Activated T-cell treated with anti-CD3 and anti-CD28 coated beads, Interleukin-2, amount 50 U/mL, for 72 hours (primary cell): ENCODE results near the gene CACNA2D3. TPM values are rescaled to one million over a fixed set of nuclear protein-coding genes. Genes with fewer than 3 reads are reported as not detected.
"Not testable (repeated sequence)": the region's sequence is repeated elsewhere in the genome, so short reads cannot be mapped to it uniquely, and the experiment has no call there.

ENCODE experiments used
- ATAC-seq, 2 donors: fragments of 150-1000 bp; cut with Tn5 transposase; replicated peaks in 1 of 2; 2 replicates each; pipeline ENCODE4 v1.10.0; 2021; ENCODE audit warnings: moderate library complexity in 2 of 2, mild to moderate bottlenecking in 1 of 2
- DNase-seq, 2 donors: peaks; one replicate each; pipeline ENCODE4 v3.0.0; 2021 to 2022; ENCODE audit warnings: mixed read lengths in 1 of 2
- H3K27ac Mint-ChIP-seq: one replicate; pipeline ENCODE4 v1.8.0; 2022; ENCODE audit warnings: mild to moderate bottlenecking, moderate library complexity, mixed read lengths
- H3K27me3 Mint-ChIP-seq: one replicate; pipeline ENCODE4 v1.8.0; 2022; ENCODE audit warnings: low read depth, mixed read lengths
- H3K36me3 Mint-ChIP-seq, 2 donors: one replicate each; pipeline ENCODE4 v1.8.0; 2022; ENCODE audit warnings: mixed read lengths in 2 of 2, mild to moderate bottlenecking in 1 of 2; ENCODE audit not compliant: insufficient read depth in 2 of 2
- H3K4me1 Mint-ChIP-seq: one replicate; pipeline ENCODE4 v1.8.0; 2022; ENCODE audit warnings: low read depth, mixed read lengths
- H3K4me3 Mint-ChIP-seq, 2 donors: one replicate each; pipeline ENCODE4 v1.8.0; 2022; ENCODE audit warnings: mild to moderate bottlenecking in 2 of 2, mixed read lengths in 2 of 2, moderate library complexity in 2 of 2
- H3K9me3 Mint-ChIP-seq, 2 donors: one replicate each; pipeline ENCODE4 v1.8.0; 2022; ENCODE audit warnings: mixed read lengths in 2 of 2
- total RNA-seq, 2 donors: library from RNA; stranded (reverse); gene quantifications; one replicate each; pipeline ENCODE4 v1.2.3, GENCODE V29; 2022

CACNA2D3 gene
- total RNA-seq, 2 donors from 2014 or later, result not detected

- no peaks in the 10 kb centered on the region for H3K4me1 Mint-ChIP-seq
- no peak overlapping the region for H3K27ac Mint-ChIP-seq
- DNase-seq (no peak), ATAC-seq (no peak)
- no peaks in the 10 kb centered on the region for H3K9me3 Mint-ChIP-seq
- H3K4me3 Mint-ChIP-seq, result no peak overlapping the region
- H3K27me3 Mint-ChIP-seq, result no peaks in the 10 kb centered on the region
- peaks cover 0 to 3% of the 10 kb centered on the region in 2 donors for H3K36me3 Mint-ChIP-seq
Observed at GRCh38 chr3:54634122-54634469, 511.7 kb downstream of the CACNA2D3 start.

- H3K4me3 Mint-ChIP-seq, H3K4me1 Mint-ChIP-seq, ATAC-seq: not testable (repeated sequence)
Observed at GRCh38 chr3:54639790-54640372, 517.5 kb downstream of the CACNA2D3 start.

GRCh38 chr3:54641226-54642014 lies 519.1 kb downstream of the CACNA2D3 start:
- Mint-ChIP-seq H3K4me3 (no peak overlapping the region), H3K9me3 (peaks cover 8 to 9% of the 10 kb centered on the region in 2 donors), H3K4me1 (no peaks in the 10 kb centered on the region), H3K27ac (no peak overlapping the region), H3K27me3 (no peaks in the 10 kb centered on the region), H3K36me3 (peaks cover 0 to 3% of the 10 kb centered on the region in 2 donors)
- DNase-seq, result no peak
- ATAC-seq, result no peak

More at GRCh38 chr3:54639790-54640372, 517.5 kb downstream of the CACNA2D3 start:
- not testable (repeated sequence) for H3K27ac Mint-ChIP-seq, H3K36me3 Mint-ChIP-seq, DNase-seq, H3K27me3 Mint-ChIP-seq, H3K9me3 Mint-ChIP-seq

GRCh38 chr3:54642147-54642546 lies 519.8 kb downstream of the CACNA2D3 start:
- H3K27me3 Mint-ChIP-seq, result no peaks in the 10 kb centered on the region
- H3K9me3 Mint-ChIP-seq, result peaks cover 8 to 10% of the 10 kb centered on the region in 2 donors
- H3K36me3 Mint-ChIP-seq, result peaks cover 0 to 3% of the 10 kb centered on the region in 2 donors
- no peak overlapping the region for H3K4me3 Mint-ChIP-seq
- no peak for DNase-seq
- no peak for ATAC-seq
- H3K4me1 Mint-ChIP-seq, result no peaks in the 10 kb centered on the region
- H3K27ac Mint-ChIP-seq, result no peak overlapping the region

GRCh38 chr3:54647721-54648120 lies 525.4 kb downstream of the CACNA2D3 start:
- Mint-ChIP-seq H3K9me3 (peaks cover 8 to 10% of the 10 kb centered on the region in 2 donors), H3K4me1 (no peaks in the 10 kb centered on the region), H3K27me3 (no peaks in the 10 kb centered on the region)

GRCh38 chr3:54649551-54649950 lies 527.2 kb downstream of the CACNA2D3 start:
- ATAC-seq, result no peak
- H3K36me3 Mint-ChIP-seq, result no peaks in the 10 kb centered on the region
- H3K9me3 Mint-ChIP-seq, result peaks cover 10 to 11% of the 10 kb centered on the region in 2 donors
- H3K27ac Mint-ChIP-seq, result no peak overlapping the region
- no peak overlapping the region for H3K4me3 Mint-ChIP-seq
- no peak for DNase-seq
- no peaks in the 10 kb centered on the region for H3K27me3 Mint-ChIP-seq
- no peaks in the 10 kb centered on the region for H3K4me1 Mint-ChIP-seq

More at GRCh38 chr3:54647721-54648120, 525.4 kb downstream of the CACNA2D3 start:
- DNase-seq (no peak), ATAC-seq (no peak)
- H3K4me3 Mint-ChIP-seq, result no peak overlapping the region
- no peaks in the 10 kb centered on the region for H3K36me3 Mint-ChIP-seq
- H3K27ac Mint-ChIP-seq, result no peak overlapping the region

GRCh38 chr3:54653456-54654195 lies 531.3 kb downstream of the CACNA2D3 start:
- Mint-ChIP-seq H3K27me3 (no peaks in the 10 kb centered on the region), H3K36me3 (no peaks in the 10 kb centered on the region), H3K4me1 (no peaks in the 10 kb centered on the region), H3K4me3 (no peak overlapping the region), H3K9me3 (peaks cover 0 to 4% of the 10 kb centered on the region in 2 donors), H3K27ac (no peak overlapping the region)
- DNase-seq (no peak), ATAC-seq (no peak)

GRCh38 chr3:54654776-54655175 lies 532.4 kb downstream of the CACNA2D3 start:
- no peaks in the 10 kb centered on the region for H3K4me1 Mint-ChIP-seq
- no peak overlapping the region for H3K4me3 Mint-ChIP-seq
- no peak for DNase-seq
- no peak for ATAC-seq
- peaks cover 0 to 5% of the 10 kb centered on the region in 2 donors for H3K9me3 Mint-ChIP-seq
- H3K36me3 Mint-ChIP-seq, result no peaks in the 10 kb centered on the region
- H3K27me3 Mint-ChIP-seq, result no peaks in the 10 kb centered on the region
- H3K27ac Mint-ChIP-seq, result no peak overlapping the region

- H3K36me3 Mint-ChIP-seq, result no peaks in the 10 kb centered on the region
- no peak overlapping the region for H3K4me3 Mint-ChIP-seq
- DNase-seq (no peak), ATAC-seq (no peak)
- no peaks in the 10 kb centered on the region for H3K4me1 Mint-ChIP-seq
- H3K27me3 Mint-ChIP-seq, result no peaks in the 10 kb centered on the region
- no peak overlapping the region for H3K27ac Mint-ChIP-seq
- H3K9me3 Mint-ChIP-seq, result peaks cover 0 to 6% of the 10 kb centered on the region in 2 donors
Observed at GRCh38 chr3:54659347-54659746, 537.0 kb downstream of the CACNA2D3 start.

- no peak for DNase-seq
- no peak for ATAC-seq
- Mint-ChIP-seq H3K4me3 (no peak overlapping the region), H3K27me3 (no peaks in the 10 kb centered on the region), H3K4me1 (no peaks in the 10 kb centered on the region), H3K36me3 (no peaks in the 10 kb centered on the region), H3K9me3 (peaks cover 0 to 4% of the 10 kb centered on the region in 2 donors), H3K27ac (no peak overlapping the region)
Observed at GRCh38 chr3:54660714-54661132, 538.4 kb downstream of the CACNA2D3 start.

- no peak overlapping the region for H3K4me3 Mint-ChIP-seq
- peaks cover 0 to 4% of the 10 kb centered on the region in 2 donors for H3K9me3 Mint-ChIP-seq
- DNase-seq, result no peak
- no peaks in the 10 kb centered on the region for H3K4me1 Mint-ChIP-seq
- no peak for ATAC-seq
- H3K27ac Mint-ChIP-seq, result no peak overlapping the region
- H3K36me3 Mint-ChIP-seq, result no peaks in the 10 kb centered on the region
- H3K27me3 Mint-ChIP-seq, result no peaks in the 10 kb centered on the region
Observed at GRCh38 chr3:54661151-54661550, 538.8 kb downstream of the CACNA2D3 start.

GRCh38 chr3:54663501-54664011 lies 541.2 kb downstream of the CACNA2D3 start:
- Mint-ChIP-seq H3K4me3 (no peak overlapping the region), H3K4me1 (no peaks in the 10 kb centered on the region), H3K27me3 (no peaks in the 10 kb centered on the region), H3K9me3 (peaks cover 0 to 4% of the 10 kb centered on the region in 2 donors), H3K36me3 (no peaks in the 10 kb centered on the region), H3K27ac (no peak overlapping the region)
- DNase-seq (no peak), ATAC-seq (no peak)

GRCh38 chr3:54665016-54665600 lies 542.8 kb downstream of the CACNA2D3 start:
- ATAC-seq, result no peak
- DNase-seq, result no peak
- no peaks in the 10 kb centered on the region for H3K36me3 Mint-ChIP-seq
- no peaks in the 10 kb centered on the region for H3K27me3 Mint-ChIP-seq
- no peak overlapping the region for H3K4me3 Mint-ChIP-seq
- no peak overlapping the region for H3K27ac Mint-ChIP-seq
- H3K4me1 Mint-ChIP-seq, result no peaks in the 10 kb centered on the region
- peaks cover 0 to 3% of the 10 kb centered on the region in 2 donors for H3K9me3 Mint-ChIP-seq
